Heart left ventricle (tissue), 13 donors: Measurements from ENCODE around the gene ARHGEF17.

Experiments used
- CTCF ChIP-seq, 12 donors: fragments of 200-600 bp; sonication (generic) in 4 of 12; IDR thresholded peaks; one replicate each; pipeline versions ENCODE4 v1.5.0 to v1.8.0; 2018 to 2022; ENCODE audit warnings: antibody characterized with exemption in 12 of 12, mild to moderate bottlenecking in 5 of 12
- POLR2A ChIP-seq, 2 donors: fragments of 450-650 bp; IDR thresholded peaks; one replicate each; pipeline ENCODE4 v1.6.1; 2017; ENCODE audit warnings: antibody characterized with exemption in 2 of 2, mild to moderate bottlenecking in 2 of 2, moderate library complexity in 2 of 2
- donor health status: ischemic (EF 13 %, LVEDD 7.1; RV severe dilation, severe dysfunction).
- donor health status: DM: no; HTN: yes; CAD: no.
- donor health status: DM: no; HTN: no; CAD: no.
- donor health status: ischemic (EF 25% LVEDD 6.9; RV normal size, moderate dysfunction).
- donor health status: ischemic (EF 25% LVEDD 5.7; RV mildly dilated, moderate dysfunction).
- donor health status: ischemic (EF 35%, LVEDD 5.7; RV mildly dilated, moderate dysfunction).
- donor health status: nonischemic (EF 11% LVEDD 7.7; RV severe dilation, severe dysfunction).
- donor health status: DM: yes; HTN: yes; CAD: no.
- donor health status: PGD.
- donor health status: ischemic (EF 29% LVEDD 5.4; RV normal size, mild dysfunction).
- donor health status: nonischemic (EF 23%, LVEDD 6.1; RV moderate dilation, normal function).

- no peak for TF ChIP-seq CTCF (IDR thresholded peaks at IDR 0.05)
- no peak for TF ChIP-seq POLR2A (IDR thresholded peaks at IDR 0.05)
Measured at GRCh38 chr11:73386016-73386415, 77.9 kb downstream of the ARHGEF17 start.
